Activated CD4-positive, alpha-beta T cell treated with anti-CD3 and anti-CD28 coated beads for 1 hour (primary cell): ENCODE measurements around the gene ECT2.
"Not testable (repeated sequence)": the region's sequence is repeated elsewhere in the genome, so short reads cannot be mapped to it uniquely, and the experiment has no call there.

Experiments
- DNase-seq: peaks from one replicate; pipeline ENCODE4 v3.0.0-alpha.2; 2020

ECT2 gene, protein sequence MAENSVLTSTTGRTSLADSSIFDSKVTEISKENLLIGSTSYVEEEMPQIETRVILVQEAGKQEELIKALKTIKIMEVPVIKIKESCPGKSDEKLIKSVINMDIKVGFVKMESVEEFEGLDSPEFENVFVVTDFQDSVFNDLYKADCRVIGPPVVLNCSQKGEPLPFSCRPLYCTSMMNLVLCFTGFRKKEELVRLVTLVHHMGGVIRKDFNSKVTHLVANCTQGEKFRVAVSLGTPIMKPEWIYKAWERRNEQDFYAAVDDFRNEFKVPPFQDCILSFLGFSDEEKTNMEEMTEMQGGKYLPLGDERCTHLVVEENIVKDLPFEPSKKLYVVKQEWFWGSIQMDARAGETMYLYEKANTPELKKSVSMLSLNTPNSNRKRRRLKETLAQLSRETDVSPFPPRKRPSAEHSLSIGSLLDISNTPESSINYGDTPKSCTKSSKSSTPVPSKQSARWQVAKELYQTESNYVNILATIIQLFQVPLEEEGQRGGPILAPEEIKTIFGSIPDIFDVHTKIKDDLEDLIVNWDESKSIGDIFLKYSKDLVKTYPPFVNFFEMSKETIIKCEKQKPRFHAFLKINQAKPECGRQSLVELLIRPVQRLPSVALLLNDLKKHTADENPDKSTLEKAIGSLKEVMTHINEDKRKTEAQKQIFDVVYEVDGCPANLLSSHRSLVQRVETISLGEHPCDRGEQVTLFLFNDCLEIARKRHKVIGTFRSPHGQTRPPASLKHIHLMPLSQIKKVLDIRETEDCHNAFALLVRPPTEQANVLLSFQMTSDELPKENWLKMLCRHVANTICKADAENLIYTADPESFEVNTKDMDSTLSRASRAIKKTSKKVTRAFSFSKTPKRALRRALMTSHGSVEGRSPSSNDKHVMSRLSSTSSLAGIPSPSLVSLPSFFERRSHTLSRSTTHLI

DNA sequence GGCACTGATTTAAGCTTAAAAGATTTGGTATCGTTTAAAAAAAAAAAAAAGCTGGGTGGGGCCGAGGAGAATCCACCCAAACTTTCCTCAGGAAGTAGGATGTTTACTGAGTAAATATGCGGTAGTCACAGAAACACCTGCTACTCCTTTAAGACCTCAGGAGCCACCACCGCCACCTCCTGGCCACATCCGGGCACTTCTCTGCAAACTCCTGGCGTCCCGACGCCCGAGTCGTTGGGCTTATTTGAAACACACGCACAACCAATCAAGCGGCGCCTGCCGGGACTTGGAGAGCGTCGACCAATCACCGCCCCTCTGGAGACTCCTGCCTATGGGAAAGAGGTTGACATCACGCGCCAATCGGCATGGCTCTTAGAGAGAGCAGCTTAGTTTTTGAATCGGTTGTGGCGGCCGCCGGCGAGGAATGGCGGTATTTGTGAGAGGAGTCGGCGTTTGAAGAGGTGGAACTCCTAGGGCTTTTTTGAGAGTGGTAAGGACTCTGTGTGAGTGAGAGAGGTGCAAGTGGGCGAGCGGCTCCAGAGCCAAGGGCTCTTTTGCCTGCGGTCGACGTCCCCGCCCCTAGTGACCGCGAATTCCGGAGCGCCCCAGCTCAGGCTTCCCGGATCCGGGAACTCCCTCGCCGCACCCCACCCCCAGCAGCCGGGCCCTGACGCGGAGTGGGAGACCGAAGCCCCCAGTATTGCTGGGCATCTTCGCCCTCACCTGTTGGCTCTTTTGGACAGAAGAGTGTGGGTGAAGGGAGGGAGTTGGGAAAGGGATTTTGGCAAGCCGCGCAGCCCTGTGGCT is at the start of gene ECT2:
TSS of gene ECT2 (plus strand) at position 359 of the 807 bp plus-strand sequence. CDS start 3,805 bp downstream, outside the sequence.
- DNase-seq, result peak; percentile 94

- no peak for DNase-seq
Measured at GRCh38 chr3:172700936-172701455, 49.5 kb upstream of the ECT2 start.

DNA sequence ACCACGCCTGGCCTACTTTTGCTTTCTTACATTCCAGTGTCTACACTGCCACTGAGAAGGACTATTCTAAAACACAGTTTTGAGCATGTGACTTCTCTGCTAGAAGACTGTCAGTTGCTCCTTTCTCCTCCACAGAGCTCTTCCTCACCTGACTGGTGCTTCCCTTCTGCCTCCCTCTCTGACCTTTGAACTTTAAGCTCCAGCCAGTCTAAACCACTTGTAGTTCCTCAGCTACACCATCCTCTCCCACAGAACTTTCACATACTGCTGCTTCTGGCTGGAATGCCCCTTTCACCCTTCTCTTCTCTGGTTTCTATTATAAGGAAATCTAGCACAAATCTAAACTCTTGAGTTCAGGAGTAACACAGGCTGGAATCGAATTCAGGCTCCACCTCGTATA is 48.8 kb upstream of the ECT2 start:
- DNase-seq, result no peak

GRCh38 chr3:172702256-172702655 is 48.3 kb upstream of the ECT2 start:
- no peak for DNase-seq

DNA sequence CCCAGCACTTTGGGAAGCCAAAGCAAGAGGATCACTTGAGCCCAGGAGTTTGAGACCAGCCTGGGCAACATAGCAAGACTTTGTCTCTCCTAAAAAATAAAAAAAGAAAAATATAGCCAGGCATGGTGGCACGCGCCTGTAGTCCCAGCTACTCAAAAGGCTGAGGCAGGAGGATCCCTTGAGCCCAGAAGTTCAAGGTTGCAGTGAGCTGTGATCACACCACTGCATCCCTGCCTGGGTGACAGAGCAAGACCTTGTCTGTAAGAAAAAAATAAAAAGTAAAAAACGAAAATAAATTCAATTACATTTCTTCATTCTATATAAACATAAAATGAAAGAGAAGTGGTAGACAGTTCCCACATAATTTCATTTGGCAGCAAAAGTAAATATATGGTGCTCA is 47.8 kb upstream of the ECT2 start:
- DNase-seq, result not testable (repeated sequence)

DNA sequence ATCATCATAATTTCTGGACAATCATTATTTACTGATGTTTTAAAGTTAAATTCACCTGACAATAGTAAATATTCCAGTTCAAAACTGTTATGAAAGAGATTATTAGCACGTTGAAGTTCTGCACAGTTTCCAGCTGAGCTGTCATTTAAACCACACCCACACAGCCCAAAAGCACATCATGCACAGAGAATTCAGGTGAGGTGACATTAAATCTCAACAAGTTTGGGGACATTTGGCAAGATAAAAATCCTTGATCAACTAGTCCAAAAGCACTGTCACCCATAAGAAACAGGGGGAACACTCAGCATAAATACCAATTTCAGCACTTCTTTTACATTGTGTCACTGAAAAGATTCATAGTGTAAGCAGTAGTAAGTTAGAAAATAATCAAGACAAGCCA is 46.5 kb upstream of the ECT2 start:
- DNase-seq, result no peak

- DNase-seq, result no peak
Measured at GRCh38 chr3:172705170-172705569, 45.4 kb upstream of the ECT2 start.

- DNase-seq, result no peak
Measured at GRCh38 chr3:172707030-172707429, 43.5 kb upstream of the ECT2 start.

DNA sequence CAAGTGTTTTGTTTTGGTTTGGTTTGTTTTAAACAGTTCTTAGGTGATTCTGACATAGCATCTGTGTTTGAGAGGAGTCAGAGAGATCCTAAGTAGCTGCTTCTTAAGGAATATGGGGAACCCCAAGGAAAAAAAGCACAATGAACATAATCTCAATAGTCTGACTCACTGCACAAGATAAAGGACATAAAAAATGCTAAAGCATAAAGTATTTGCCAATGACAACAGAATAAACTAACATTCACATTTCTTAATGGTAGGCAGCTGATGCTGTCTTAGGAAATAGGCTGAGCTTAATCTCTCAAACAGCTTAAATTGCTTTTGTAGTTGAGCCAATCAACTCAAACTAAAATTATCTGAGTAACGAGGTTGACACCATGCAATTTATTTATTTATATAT is 42.6 kb upstream of the ECT2 start:
- DNase-seq, result no peak

DNA sequence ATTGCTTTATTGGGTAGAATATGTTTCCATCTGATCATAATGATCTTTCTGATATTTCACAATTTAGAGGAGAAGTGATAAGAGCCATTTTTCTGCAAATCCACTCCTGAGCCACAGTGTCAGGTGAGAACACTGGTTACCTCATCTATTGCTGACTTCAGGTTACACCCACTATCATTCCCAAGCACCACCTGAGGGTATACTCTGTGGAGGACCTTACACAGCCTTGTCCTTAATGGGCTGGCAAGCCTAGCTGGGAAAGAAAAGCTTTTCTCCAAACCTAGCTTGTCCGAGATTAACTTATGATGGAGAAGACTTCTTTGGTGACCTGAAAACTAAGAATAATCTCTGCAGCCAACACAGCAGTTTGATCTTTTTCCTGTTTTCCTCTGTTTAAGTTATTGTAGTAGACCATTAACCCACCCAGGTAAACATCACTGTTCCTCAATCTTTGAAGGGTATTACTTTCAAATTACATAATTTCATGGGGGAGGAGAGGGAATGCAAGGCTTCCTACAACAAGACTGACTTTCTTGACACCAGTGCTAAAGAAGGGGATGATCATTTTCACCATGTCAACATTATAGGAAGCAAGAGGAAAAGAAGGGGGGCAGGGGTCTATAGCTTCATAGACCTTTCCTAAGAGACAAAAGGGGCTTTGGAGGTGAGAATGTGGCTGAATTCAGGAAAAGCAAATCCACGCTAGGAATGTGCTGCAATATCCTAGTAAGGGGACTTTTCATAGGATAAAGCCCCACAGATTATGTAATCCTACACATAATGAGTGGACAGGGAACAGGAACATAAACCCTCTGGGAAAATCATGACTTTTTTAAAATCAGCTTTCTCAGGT is 41.4 kb upstream of the ECT2 start:
- DNase-seq, result no peak

DNA sequence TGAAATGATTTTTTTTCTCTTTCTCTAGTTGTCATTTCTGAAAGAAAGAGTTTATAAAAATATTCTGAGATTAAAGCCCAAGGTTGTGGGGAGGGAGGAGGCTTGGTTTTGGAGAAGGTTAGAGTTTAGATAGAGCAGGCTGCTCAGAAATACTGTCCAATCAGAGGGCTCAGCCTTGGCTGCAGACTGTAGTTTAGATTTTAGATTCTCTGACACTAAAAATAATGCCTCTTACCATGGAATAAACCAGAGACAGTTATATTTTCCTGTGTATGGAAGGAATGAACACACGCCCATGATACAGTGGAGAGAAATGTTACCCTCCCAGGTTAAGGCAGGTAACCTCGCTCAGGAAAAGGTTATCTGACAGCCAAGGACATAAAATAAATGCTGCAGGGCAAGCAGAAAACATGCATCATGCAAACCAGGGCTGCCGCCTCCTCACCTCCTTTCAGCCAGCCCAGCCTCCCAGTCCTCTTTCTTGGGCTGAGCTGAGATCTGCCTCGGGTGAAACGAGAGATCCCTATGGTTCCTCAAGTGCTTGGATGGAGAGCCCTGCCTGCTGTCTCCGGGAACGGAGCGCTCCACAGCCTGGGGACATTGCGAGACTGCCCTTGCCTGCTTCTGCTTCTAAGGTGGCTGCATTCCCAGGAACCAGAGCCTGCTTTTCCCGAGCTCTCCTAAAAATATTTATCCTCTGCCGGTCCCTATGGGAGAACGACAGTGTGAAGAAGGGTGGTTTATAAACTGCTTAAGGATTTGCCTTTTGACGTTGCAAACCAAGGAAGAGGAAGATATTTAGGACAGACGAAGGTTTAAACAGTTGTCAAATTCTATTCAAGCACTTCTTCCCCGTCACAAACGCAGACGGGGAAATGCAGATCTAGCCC is 40.5 kb upstream of the ECT2 start:
- no peak for DNase-seq

GRCh38 chr3:172710664-172711453 is 39.7 kb upstream of the ECT2 start, which contains the start of gene NCEH1:
TSS of gene NCEH1 (minus strand) at chr3:172711067. CDS start at chr3:172710984, 83 bp downstream.
- peak; percentile 49 for DNase-seq

DNA sequence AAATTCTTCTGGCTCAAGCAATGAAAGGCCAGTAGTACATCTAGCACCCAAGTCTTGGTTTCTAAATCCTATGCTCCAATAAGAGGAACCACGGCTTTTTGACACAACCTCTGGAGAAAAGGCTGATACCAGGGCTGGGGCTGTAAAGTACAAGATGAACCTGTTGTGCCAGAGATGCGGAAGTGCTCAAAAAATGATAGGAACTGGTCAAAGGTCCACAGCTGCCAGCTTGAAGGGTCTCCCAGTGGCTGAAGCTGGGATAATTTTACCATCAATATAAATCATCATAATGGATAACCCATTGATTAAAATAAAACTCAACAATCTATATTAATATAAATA is 39.1 kb upstream of the ECT2 start:
- no peak for DNase-seq

DNA sequence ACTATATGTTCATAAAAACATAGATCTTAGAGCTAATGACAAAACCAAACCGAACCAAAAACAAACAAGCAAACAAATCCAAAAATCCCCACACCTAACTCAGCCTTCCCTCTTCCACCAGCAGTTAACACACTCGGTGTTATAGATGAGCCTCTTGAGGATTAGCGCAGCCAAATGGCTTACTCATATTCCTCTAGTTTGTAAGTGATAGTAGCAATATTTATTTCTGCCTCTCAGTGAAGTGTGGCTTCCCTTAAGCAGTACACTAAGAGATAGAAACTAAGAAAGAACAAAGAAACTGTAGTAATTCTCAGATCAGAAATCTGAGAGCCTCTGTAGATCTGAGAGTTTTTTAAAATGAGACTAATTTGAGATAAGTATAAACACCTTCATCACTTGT is 37.2 kb upstream of the ECT2 start:
- no peak for DNase-seq

DNA sequence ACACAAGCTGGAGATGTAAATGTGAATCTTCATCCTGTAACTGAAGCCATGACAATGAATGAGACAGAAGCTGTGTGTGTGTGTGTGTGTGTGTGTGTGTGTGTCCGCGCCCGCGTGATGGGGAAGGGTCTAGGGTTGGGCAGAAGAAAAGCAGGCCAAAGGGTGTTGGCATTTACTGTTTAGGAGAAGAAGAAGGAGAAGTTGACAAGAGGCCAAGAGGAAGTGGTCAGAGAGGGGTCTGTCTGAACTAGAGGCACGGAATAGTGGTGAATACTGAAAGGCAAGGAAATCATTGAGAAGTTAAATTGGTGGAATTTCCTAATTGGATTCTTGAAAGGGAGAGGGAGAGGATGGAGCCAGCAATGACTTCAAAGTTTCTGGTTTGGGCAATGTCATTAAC is 34.0 kb upstream of the ECT2 start:
- DNase-seq, result no peak

- DNase-seq, result no peak
Measured at GRCh38 chr3:172717493-172718088, 32.9 kb upstream of the ECT2 start.

DNA sequence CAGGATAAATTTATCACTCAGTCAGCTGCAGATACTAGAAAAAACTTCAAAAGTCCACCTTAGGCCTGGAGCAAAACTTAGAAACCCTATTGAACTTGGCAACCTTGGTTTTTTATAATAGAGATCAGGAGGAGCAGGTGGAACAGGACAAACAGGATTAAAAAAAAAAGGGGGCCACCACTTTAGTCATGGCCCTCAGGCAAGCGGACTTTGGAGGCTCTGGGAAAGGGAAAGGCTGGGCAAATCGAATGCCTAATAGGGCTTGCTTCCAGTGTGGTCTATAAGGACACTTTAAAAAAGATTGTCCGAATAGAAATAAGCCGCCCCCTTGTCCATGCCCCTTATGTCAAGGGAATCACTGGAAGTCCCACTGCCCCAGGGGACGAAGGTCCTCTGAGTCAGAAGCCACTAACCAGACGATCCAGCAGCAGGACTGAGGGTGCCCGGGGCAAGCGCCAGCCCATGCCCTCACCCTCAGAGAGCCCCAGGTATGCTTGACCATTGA is 27.9 kb upstream of the ECT2 start:
- not testable (repeated sequence) for DNase-seq

- DNase-seq, result no peak
Measured at GRCh38 chr3:172726380-172726779, 24.1 kb upstream of the ECT2 start.

GRCh38 chr3:172735014-172735413 is 15.5 kb upstream of the ECT2 start:
- DNase-seq, result no peak
